Suprapubic skin (tissue), 3 donors: ENCODE data around the gene UNC13B.

ENCODE experiments used
- CTCF ChIP-seq, 2 donors: fragments of 200-600 bp in 1 of 2; fragments of 450-650 bp in 1 of 2; sonication (generic) in 1 of 2; IDR thresholded peaks; one replicate each; pipeline ENCODE4 v1.5.1; 2016 to 2019; ENCODE audit warnings: antibody characterized with exemption in 2 of 2, mild to moderate bottlenecking in 1 of 2, moderate library complexity in 1 of 2
- POLR2A ChIP-seq, 2 donors: fragments of 450-650 bp; IDR thresholded peaks; one replicate each; pipeline ENCODE4 v1.6.1; 2017; ENCODE audit warnings: antibody characterized with exemption in 2 of 2, mild to moderate bottlenecking in 2 of 2, moderate library complexity in 2 of 2

- TF ChIP-seq CTCF (IDR thresholded peaks at IDR 0.05), result no peak
- no peak for TF ChIP-seq POLR2A (IDR thresholded peaks at IDR 0.05)
Measured at GRCh38 chr9:35205340-35205739, 43.5 kb downstream of the UNC13B start.
